ENCODE results near the gene C12orf54.

GRCh38 chr12:48486261-48486660, 4.0 kb downstream of the C12orf54 start:
- no peak for TF ChIP-seq CTCF (IDR thresholded peaks at IDR 0.05; ENCODE audit: insufficient read depth, low read depth, low read length)
- no peak for TF ChIP-seq EZH2 (IDR thresholded peaks at IDR 0.05; ENCODE audit: insufficient read depth, low read length)
